NCI-H187 treated with DMSO at 0.1 percent for 48 hours (cell line): Measurements from ENCODE around the gene HS6ST1.

Experiments used
- DNase-seq: peaks from one replicate; lab custom pipeline; 2025; lab: John Stamatoyannopoulos, UW

HS6ST1 gene

GRCh38 chr2:128310094-128310716 is 8.5 kb downstream of the HS6ST1 start:
- DNase-seq, result no peak

GRCh38 chr2:128309280-128310093 is 9.2 kb downstream of the HS6ST1 start:
- peak; percentile 20 for DNase-seq

- no peak for DNase-seq
These were observed 9.8 kb downstream of the HS6ST1 start for GRCh38 chr2:128308889-128309279.

GRCh38 chr2:128308284-128308731 is 10.4 kb downstream of the HS6ST1 start:
- no peak for DNase-seq

GRCh38 chr2:128307595-128307994 is 11.1 kb downstream of the HS6ST1 start:
- no peak for DNase-seq

- DNase-seq, result no peak
These were observed 11.7 kb downstream of the HS6ST1 start for GRCh38 chr2:128306931-128307460.

GRCh38 chr2:128306081-128306930 is 12.4 kb downstream of the HS6ST1 start:
- no peak for DNase-seq

GRCh38 chr2:128305555-128306080 is 13.1 kb downstream of the HS6ST1 start:
- peak; percentile 25 for DNase-seq

GRCh38 chr2:128304715-128305554 is 13.7 kb downstream of the HS6ST1 start:
- DNase-seq, result peak; percentile 19

GRCh38 chr2:128304330-128304714 is 14.3 kb downstream of the HS6ST1 start:
- DNase-seq, result no peak

- no peak for DNase-seq
These were observed 14.8 kb downstream of the HS6ST1 start for GRCh38 chr2:128303911-128304310.

- no peak for DNase-seq
These were observed 15.4 kb downstream of the HS6ST1 start for GRCh38 chr2:128303095-128303791.

GRCh38 chr2:128302744-128303067 is 16.0 kb downstream of the HS6ST1 start:
- DNase-seq, result no peak

- no peak for DNase-seq
These were observed 16.5 kb downstream of the HS6ST1 start for GRCh38 chr2:128302011-128302743.

- no peak for DNase-seq
These were observed 17.1 kb downstream of the HS6ST1 start for GRCh38 chr2:128301501-128301966.

GRCh38 chr2:128301021-128301420 is 17.6 kb downstream of the HS6ST1 start:
- DNase-seq, result no peak

GRCh38 chr2:128300151-128301020 is 18.3 kb downstream of the HS6ST1 start:
- no peak for DNase-seq

GRCh38 chr2:128299628-128300027 is 19.0 kb downstream of the HS6ST1 start:
- DNase-seq, result no peak
